IPS-18a (cell line): ENCODE measurements around the gene GLIS2.

Source experiments
- H3K27ac ChIP-seq: one replicate; pipeline ENCODE4 v1.5.1; 2013; ENCODE audit warnings: low read length
- H3K27me3 ChIP-seq: one replicate; pipeline ENCODE4 v1.6.1; 2013; ENCODE audit warnings: mild to moderate bottlenecking, low read length; ENCODE audit not compliant: control insufficient read depth, insufficient read depth
- H3K36me3 ChIP-seq: one replicate; pipeline ENCODE4 v1.6.1; 2013; ENCODE audit warnings: low read depth, low read length; ENCODE audit not compliant: control insufficient read depth
- H3K4me1 ChIP-seq: one replicate; pipeline ENCODE4 v1.6.1; 2013; ENCODE audit warnings: low read depth, low read length; ENCODE audit not compliant: control insufficient read depth
- H3K4me3 ChIP-seq: one replicate; pipeline ENCODE4 v1.5.1; 2013; ENCODE audit warnings: low read length
- H3K9ac ChIP-seq: one replicate; pipeline ENCODE4 v1.6.1; 2013; ENCODE audit warnings: mild to moderate bottlenecking, low read length, moderate library complexity
- H3K9me3 ChIP-seq: one replicate; pipeline ENCODE4 v1.6.1; 2013; ENCODE audit warnings: low read depth, low read length; ENCODE audit not compliant: control insufficient read depth

The GLIS2 gene

DNA sequence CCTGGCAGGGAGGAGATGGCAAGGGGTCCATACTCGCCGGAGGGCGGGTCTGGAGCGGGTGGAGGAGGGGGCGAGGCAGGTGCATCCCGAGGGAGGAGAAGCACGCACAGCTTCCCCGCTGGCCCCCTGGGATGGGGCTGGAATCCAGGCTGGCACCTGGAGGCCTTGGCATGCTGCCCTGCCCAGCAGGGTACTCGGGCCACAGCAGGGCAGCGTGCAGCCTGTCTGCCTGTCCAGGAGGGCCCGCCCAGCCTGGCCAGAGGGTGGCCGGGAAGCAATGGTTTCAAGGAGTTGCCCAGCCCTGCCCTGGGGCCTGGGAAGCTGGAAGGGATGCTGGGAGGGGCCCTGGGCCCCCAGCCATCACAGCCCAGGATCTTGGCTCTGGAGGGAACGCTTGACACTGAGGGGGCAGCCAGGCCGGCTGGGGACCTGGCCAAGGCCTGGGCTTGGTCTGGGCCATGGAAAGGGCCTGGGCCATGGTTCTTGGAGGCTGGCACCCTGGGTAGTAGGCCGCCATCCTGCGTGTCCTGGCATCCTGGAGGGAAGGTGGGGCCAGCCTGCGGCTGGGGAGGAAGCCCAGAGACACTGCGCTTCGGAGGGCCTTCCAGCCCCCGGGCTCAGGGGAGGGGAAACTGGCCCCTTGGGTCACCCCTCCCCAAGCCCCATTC lies 1.1 kb downstream of the GLIS2 start:
- Histone ChIP-seq H3K9me3 (no peaks in the 10 kb centered on the region), H3K36me3 (no peaks in the 10 kb centered on the region), H3K4me3 (peak overlapping the region; percentile 64), H3K9ac (peak overlapping the region; percentile 45), H3K27me3 (peaks cover 22% of the 10 kb centered on the region), H3K4me1 (peaks cover 15% of the 10 kb centered on the region), H3K27ac (no peak overlapping the region)

DNA sequence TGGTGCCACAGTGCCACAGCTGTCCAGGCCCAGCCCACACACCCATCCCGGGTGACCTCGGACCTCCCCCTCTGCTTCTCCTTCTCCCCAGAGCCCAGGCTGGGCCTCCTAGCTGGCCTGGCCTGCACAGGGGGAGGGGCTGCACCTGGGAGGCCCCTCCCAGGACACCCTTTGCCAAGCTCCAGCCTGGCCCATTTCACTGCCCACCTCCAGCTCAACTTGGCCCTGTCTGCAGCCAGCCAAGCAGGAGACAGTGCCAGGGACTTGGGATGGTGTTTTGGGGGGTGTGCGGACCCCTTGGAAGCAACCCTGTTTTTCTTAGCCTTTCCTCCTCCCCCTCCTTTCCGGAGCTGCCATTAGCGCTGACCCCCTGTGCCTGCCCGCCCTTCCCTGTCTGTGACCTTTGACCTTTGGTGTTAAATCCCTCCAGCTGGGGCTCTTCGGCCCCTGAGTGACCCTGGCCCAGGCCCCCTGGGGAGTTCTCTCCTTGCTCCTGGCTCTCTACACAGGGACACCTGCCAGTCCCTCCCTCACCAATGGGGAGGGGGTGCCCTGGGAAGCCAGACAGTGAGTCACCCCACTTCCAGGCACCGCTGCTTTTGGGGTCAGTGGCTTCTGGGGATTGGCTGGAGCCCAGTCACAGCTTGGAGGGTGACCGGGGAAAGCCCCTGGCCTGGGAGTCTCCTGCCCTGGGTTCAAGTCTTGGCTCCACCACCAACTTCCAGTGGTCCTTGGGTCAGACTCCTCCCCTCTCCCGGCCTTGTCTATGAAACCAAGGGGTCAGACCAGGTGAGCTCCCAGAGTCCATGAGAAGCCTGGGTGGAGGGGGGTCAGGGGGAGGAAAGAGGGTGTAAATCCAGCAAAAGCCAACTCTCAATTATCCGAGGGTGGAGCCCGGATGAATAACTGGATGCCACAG lies 1.9 kb downstream of the GLIS2 start:
- no peak overlapping the region for H3K27ac ChIP-seq
- H3K27me3 ChIP-seq = peaks cover 22% of the 10 kb centered on the region
- peak overlapping the region; percentile 64 for H3K4me3 ChIP-seq
- H3K9ac ChIP-seq = no peak overlapping the region
- no peaks in the 10 kb centered on the region for H3K36me3 ChIP-seq
- H3K9me3 ChIP-seq = no peaks in the 10 kb centered on the region
- peaks cover 15% of the 10 kb centered on the region for H3K4me1 ChIP-seq

DNA sequence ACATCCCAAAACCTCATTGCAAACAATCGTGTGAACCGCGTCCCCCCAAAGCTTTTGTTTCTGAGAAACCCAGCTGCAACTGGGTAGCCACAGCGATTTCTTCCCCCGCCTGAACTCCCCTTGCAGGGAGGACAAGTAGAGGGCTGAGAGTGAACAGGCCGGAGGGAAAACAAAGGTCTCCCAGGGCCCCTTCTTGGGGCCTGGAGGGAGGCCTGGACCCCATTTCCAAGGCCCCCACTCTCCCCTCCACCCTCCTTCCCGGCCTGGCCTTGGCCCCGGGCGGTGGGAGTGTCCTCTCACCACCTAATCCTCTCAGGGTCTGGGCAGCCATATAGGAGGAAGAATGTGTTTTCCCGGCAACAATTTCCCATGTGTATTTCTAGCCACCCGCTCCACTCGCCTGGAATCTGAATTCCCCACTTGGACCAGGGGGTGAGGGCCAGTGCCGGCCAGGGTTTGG lies 2.6 kb downstream of the GLIS2 start:
- Histone ChIP-seq H3K9me3 (no peaks in the 10 kb centered on the region), H3K36me3 (no peaks in the 10 kb centered on the region), H3K4me3 (no peak overlapping the region), H3K4me1 (peaks cover 16% of the 10 kb centered on the region), H3K27me3 (peaks cover 17% of the 10 kb centered on the region), H3K27ac (no peak overlapping the region), H3K9ac (no peak overlapping the region)

DNA sequence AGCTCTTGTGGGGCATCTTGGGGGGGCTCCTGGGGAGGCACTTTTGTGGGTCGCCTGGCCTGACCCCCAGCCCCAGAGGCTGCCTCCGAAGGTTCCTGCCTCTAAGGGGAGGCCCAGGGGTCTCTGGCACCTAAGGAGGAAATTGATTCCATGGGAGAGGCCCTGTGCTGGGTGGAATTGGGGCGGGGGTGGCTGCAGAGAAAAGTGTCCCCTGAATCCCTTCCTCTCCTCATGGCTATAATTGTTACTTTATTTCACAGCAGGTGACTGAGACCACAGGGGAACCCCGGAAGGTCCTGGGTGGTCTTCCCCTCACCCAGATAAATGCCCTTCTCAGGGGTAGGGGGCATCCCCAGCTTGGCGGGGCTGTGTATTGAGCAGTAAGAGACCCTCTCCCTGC lies 3.1 kb downstream of the GLIS2 start:
- no peaks in the 10 kb centered on the region for H3K36me3 ChIP-seq
- H3K27ac ChIP-seq = no peak overlapping the region
- peaks cover 21% of the 10 kb centered on the region for H3K4me1 ChIP-seq
- H3K9me3 ChIP-seq = no peaks in the 10 kb centered on the region
- H3K27me3 ChIP-seq = peaks cover 12% of the 10 kb centered on the region
- H3K4me3 ChIP-seq = no peak overlapping the region
- H3K9ac ChIP-seq = no peak overlapping the region

DNA sequence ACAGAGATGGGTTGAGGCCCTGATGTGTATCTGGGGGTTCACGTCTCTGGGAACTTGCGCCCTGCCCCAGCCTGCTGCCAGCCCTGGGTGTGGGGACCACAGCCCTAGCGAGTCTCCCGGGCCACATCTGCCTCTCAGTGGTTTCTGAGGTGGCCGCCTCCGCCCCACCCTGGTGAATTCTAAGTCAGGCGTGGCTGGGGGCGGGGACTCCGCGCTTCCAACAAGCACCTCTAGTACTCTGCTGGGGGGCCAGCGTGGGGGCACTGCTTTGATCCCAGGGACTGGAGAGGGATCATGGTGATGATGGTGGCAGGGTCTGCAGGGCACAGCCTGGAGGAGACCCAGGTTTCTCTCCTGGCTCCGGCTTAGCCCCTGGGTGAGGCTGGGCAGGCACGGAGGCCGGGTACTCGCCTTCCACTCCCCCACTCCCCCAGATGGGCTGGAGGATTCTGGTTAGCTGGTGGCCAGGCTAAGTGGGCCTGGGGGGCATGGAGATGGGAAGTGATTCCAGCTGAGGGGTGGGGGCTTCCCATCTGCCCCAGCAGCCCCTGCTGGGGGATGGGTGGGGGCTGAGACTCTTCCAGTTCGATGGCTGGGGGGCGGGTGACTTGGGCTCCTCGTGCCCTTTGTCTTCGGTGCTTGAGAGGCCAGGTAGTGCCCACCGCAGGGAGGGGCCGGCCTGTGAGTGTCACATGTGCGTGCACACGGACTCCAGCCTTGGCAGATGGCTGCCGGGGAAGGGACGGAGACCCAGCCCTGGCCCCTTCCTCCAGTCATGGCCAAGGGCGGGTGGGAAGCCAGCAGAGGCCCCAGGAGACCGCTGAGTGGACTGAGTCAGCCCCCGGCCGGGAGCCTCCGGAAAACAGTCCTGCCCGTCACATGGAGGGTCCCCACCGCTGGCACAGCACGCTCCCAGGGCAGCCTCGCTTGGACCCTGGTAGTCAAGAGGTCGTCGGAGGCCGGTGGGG lies 3.9 kb downstream of the GLIS2 start:
- no peak overlapping the region for H3K27ac ChIP-seq
- H3K4me3 ChIP-seq = no peak overlapping the region
- no peak overlapping the region for H3K9ac ChIP-seq
- H3K27me3 ChIP-seq = peaks cover 4% of the 10 kb centered on the region
- H3K4me1 ChIP-seq = peaks cover 25% of the 10 kb centered on the region
- no peaks in the 10 kb centered on the region for H3K36me3 ChIP-seq
- no peaks in the 10 kb centered on the region for H3K9me3 ChIP-seq

DNA sequence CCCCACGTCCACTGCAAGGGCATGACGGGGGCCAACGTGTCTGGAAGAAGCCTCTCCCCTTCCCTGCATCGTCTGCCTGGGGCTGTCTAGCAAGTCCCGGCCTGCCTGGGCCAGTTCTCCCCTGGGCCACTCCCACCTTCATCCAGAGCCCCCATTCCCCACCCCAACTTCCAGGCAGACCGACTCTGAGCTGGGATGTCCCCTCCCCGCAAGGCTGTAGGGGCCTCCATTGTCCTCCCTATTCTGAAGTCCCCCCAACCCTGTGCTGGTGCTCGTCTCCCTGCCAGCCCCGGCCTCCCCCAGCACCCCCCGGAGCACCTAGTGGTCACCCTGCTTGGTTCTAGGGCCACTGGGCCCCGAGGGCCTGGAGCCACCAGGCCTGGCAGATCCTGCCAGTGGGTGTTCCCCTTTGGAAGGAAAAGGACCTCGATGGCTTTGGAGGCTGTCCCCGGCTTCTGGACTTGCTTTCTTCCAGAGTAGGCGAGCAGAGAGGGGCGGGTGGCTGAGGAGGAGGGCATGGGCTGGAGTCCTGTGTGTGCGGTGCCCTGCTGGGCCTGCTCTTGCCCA lies 4.8 kb downstream of the GLIS2 start:
- no peak overlapping the region for H3K9ac ChIP-seq
- H3K4me3 ChIP-seq = no peak overlapping the region
- no peak overlapping the region for H3K27ac ChIP-seq
- H3K27me3 ChIP-seq = no peaks in the 10 kb centered on the region
- H3K36me3 ChIP-seq = no peaks in the 10 kb centered on the region
- no peaks in the 10 kb centered on the region for H3K9me3 ChIP-seq
- peaks cover 23% of the 10 kb centered on the region for H3K4me1 ChIP-seq

DNA sequence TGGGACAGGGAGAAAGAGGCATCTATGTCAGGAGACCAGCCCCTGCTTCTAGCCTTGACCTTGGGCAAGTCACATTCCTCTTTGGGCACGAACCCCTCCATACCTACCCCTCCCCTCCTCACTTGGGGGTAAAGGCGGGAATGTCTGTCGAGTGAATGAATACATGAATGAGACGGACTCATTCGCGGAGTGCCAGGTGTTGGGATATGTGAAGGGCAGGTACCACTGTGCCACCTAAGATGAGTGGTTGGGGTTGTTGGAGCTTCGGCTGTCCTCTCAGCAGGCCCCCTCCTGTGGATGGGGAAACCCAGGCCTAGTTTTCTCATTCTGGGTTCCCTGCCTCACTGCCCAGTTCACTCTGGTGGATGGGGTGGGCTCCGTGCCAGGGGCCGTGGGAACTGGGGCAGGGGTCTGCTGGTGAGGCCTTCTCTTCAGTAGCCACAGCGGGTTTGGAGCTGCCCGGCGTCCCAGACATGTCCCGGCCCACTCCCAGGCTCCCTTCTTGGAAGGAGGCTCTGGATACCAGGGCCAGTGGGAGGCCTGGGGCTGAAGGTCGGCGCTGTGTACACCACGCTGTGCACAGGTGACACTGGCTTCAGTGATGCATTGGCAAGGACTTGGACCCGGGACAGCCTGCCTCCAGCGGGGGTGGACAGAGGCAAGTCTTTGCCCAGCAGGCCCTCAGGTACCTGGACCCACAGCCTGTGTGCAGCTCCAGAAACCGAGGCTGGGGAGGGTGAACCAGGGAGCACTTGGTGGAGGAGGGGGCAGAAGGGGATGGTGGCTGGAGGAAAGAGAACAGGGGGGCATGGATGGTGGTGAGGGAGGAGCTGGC lies 5.6 kb downstream of the GLIS2 start:
- no peaks in the 10 kb centered on the region for H3K27me3 ChIP-seq
- no peaks in the 10 kb centered on the region for H3K9me3 ChIP-seq
- H3K36me3 ChIP-seq = no peaks in the 10 kb centered on the region
- no peak overlapping the region for H3K9ac ChIP-seq
- no peak overlapping the region for H3K4me3 ChIP-seq
- H3K27ac ChIP-seq = no peak overlapping the region
- peaks cover 23% of the 10 kb centered on the region for H3K4me1 ChIP-seq

DNA sequence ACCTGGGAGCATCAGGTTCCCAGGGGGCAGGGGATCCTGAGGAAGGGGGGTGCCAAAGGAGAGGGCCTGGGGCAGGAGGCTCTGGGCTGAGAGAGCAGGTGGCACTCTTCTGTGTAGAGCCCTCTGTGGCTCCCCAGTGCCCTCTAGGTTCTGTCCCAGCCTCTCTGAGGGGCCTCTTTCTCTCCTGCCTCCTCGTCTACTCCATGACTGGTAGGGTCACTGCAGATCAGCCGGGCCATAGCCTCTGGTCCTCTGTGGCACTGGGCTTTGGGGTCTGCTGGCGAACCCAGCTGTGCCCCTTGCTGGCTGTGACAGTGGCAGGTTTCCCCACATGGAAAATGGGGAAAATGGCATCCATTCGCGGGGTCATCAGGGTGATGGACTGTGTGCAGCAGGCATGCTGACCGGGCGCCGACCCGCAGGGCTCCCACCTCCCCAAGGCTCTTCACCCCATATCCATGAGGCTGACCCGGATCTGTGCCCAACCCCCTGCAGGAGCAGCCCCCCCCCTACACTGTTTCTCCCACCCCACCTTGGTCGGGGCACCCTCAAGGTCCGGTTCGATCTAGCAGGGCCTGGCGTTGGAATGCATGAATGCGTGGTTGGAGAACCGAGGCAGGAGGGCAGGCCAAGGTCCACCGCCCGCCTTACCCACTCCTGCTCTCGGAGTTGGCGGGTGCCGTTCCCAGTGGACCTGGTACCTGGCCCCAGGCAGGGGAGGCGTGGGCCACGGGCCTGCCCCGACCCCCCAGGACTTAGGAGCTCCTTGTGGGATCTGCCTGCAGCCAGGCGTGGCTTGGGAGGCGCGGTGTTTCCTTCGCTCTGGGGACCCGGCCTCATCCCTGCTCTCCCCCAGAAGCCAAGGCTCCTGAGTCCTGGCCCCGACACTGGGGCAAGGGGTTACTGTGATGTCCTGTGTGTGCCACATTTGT lies 6.5 kb downstream of the GLIS2 start:
- H3K36me3 ChIP-seq = no peaks in the 10 kb centered on the region
- H3K9me3 ChIP-seq = no peaks in the 10 kb centered on the region
- no peak overlapping the region for H3K4me3 ChIP-seq
- H3K9ac ChIP-seq = no peak overlapping the region
- H3K27ac ChIP-seq = no peak overlapping the region
- no peaks in the 10 kb centered on the region for H3K27me3 ChIP-seq
- peaks cover 27% of the 10 kb centered on the region for H3K4me1 ChIP-seq

DNA sequence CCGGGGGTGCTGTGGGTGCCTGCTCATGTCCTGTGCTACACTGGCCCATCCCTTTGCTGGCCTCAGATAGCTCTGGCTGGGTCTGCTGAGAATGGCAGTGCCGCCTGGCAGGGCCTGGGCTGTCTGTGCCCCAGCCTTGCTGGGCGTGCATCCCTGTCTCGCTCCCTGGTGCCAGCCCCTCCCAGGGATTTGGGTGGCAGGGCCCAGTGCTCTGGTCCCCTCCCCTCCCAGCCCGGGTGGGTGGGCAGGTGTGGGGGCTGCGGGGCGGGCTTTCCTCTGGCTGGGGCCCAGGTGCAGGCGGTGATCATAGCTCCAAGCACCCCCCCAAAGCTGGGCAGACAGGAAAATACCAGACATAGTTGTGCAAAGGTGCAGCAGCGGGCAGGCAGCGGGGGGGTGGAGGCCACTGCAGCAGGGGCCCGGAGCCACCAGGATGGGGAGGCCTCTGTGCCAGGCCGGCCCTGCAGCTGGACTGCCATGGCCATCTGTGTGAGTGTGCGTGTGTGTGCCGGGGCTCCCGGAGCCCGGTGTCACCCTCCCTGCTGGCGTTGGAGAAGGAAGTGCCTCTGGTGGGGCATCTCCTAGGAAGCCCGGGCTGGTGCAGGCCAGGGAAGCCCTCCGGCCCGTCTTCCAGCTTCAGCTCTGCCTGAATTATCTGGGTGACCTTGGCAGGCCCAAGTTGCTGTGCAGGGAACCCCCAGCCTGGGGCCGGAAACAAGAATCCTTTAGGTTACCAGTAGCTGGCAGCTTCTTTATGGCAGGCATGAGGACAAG lies 7.4 kb downstream of the GLIS2 start:
- peaks cover 21% of the 10 kb centered on the region for H3K4me1 ChIP-seq
- H3K27ac ChIP-seq = no peak overlapping the region
- H3K9me3 ChIP-seq = no peaks in the 10 kb centered on the region
- H3K4me3 ChIP-seq = no peak overlapping the region
- H3K27me3 ChIP-seq = no peaks in the 10 kb centered on the region
- no peak overlapping the region for H3K9ac ChIP-seq
- H3K36me3 ChIP-seq = no peaks in the 10 kb centered on the region
